RWPE1 (cell line): ENCODE data around the gene ANKRD66.

Experiments used
- CTCF ChIA-PET: fragments of 350-600 bp; sonication (Branson Sonifier 250); formaldehyde crosslinking; extraction: SDS; loops from one replicate; lab custom pipeline; 2021; lab: Yijun Ruan, JAX
- POLR2A ChIA-PET: fragments of 400-600 bp; formaldehyde crosslinking; extraction: SDS; loops from one replicate; lab custom pipeline; 2020; ENCODE audit warnings: antibody characterized with exemption; ENCODE audit not compliant: low non-redundant PET; lab: Yijun Ruan, JAX
- DNase-seq: peaks from one replicate; pipeline ENCODE4 v3.0.0; 2012; ENCODE audit warnings: low spot score
- H3K27ac ChIP-seq: fragments of 450-650 bp; 2 replicates; pipeline ENCODE4 v1.5.1; 2017
- CTCF ChIP-seq: fragments of 450-650 bp; conservative IDR thresholded peaks from 2 replicates; pipeline ENCODE4 v1.5.1; 2017; ENCODE audit warnings: low read depth, mild to moderate bottlenecking

Gene ANKRD66

DNA sequence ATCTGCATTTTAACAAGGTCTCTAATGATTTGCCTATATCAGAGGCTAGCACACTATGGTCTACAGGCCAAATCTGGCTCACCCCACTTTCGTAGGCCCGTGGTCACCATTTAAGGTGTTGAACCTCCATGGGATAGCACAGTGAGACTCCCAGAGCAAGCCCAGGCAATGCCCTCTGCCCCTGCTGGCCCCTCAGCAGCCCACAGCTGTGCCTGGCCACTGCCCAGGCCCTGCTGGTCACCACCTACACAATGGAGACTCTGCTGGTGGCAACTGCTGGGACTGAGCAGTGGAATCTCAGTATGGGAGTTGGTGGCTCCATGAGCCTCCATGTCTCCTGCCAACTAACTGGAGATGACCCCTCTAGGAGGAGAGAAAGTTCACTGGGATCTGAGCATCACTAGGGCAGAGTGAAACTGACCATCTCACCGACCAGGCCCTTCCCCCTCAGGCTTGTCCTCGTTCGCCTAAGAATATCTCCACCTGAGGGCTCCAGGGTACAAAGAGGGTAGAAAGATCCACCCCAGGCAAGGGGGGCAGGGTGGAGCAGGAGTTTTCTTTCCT lies 2.3 kb downstream of the ANKRD66 start:
- no peak overlapping the region for H3K27ac ChIP-seq
- POLR2A ChIA-PET = no interaction called here
- no peak for TF ChIP-seq CTCF
- DNase-seq = no peak
- CTCF ChIA-PET = no interaction called here

DNA sequence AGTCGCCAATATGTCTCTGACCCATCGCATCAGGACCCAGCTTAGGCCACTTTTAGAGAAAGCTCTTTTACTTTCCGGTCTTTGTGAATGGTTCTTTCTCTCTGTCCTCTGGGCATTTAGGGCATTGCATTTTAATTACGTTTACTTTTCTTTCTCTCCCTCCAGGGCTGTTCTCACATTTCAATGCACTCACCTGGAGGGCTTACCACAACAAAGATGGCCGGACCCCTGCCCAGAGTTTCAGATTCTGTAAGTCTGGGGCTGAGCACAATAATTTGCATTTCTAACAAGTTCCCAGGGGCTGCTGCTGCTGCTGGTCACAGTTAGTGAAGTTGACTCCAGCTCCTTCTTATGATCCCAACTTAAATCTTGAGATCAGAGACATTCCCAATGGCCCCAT lies 3.0 kb downstream of the ANKRD66 start:
- DNase-seq = no peak
- POLR2A ChIA-PET = no interaction called here
- no peak overlapping the region for H3K27ac ChIP-seq

DNA sequence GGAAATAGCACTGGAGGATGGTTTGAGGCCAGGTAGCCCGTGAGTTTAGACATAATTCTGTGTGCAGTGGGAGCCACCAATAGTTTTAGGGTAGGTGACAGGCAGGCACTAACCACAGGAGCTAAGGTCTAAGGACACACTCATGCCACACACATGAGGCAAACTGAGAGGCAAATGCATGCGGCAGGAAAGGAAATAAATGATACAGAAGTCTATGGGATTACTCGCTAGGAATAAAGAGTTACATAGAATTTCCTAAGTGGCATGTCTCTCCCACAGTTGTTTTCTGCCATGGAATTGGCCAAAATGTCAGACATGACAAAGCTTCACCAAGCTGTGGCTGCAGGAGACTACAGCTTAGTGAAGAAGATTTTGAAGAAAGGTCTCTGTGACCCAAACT lies 4.9 kb downstream of the ANKRD66 start:
- no peak for TF ChIP-seq CTCF
- ChIA-PET POLR2A (no interaction called here), CTCF (interaction anchor here (0.6 kb wide), 1 partner anchor 476 kb away, joined by 6 read pairs; no protein-coding TSS in a partner anchor)
- DNase-seq = no peak
- no peak overlapping the region for H3K27ac ChIP-seq

More for the DNA sequence above, 3.0 kb downstream of the ANKRD66 start:
- CTCF ChIA-PET = interaction anchor here (0.5 to 0.7 kb wide), 3 partner anchors 52 to 299 kb away, joined by 3 to 5 read pairs (median 3); no protein-coding TSS in a partner anchor
- no peak for TF ChIP-seq CTCF

DNA sequence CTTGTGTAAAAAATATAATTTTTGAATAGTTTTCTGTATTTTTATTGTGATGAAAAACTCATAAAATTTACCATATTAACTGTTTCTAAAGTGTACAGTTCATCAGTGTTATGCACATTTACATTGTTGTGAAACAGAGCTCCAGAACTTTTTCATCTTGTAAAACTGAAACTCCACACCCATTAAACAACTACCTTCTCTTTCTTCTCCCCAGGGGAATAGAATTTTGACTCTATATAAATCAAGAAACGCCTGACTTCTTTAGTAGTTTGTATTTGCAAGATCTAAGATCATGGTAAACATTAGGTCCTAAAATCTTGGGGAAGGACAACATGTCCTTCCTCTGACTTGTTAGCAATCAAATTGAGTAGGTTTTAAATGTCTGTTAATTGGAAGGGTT lies 9.1 kb downstream of the ANKRD66 start:
- no peak for DNase-seq
- H3K27ac ChIP-seq = no peak overlapping the region
- POLR2A ChIA-PET = no interaction called here
- TF ChIP-seq CTCF = no peak
- CTCF ChIA-PET = interaction anchor here (0.8 kb wide), 1 partner anchor 665 kb away, joined by 3 read pairs; no protein-coding TSS in a partner anchor

- ChIA-PET CTCF (interaction anchor here (0.6 kb wide), 1 partner anchor 53 kb away, joined by 3 read pairs; no protein-coding TSS in a partner anchor), POLR2A (no interaction called here)
- no peak for TF ChIP-seq CTCF
- H3K27ac ChIP-seq = no peak overlapping the region
- DNase-seq = peak; percentile 4
Measured at GRCh38 chr6:46756469-46757213, 9.9 kb downstream of the ANKRD66 start.

- no peak overlapping the region for H3K27ac ChIP-seq
- TF ChIP-seq CTCF = no peak
- CTCF ChIA-PET = interaction anchor here (0.6 kb wide), 1 partner anchor 54 kb away, joined by 3 read pairs; no protein-coding TSS in a partner anchor
- DNase-seq = no peak
- POLR2A ChIA-PET = no interaction called here
Measured at GRCh38 chr6:46757214-46757596, 10.5 kb downstream of the ANKRD66 start.
